Endodermal cell (in vitro differentiated cells): ENCODE measurements around the gene BTG4. TPM values are rescaled to one million over a fixed set of nuclear protein-coding genes. Genes with fewer than 3 reads are reported as not detected.

Source experiments
- DNase-seq: peaks from one replicate; pipeline ENCODE4 v3.0.0-alpha.2; 2017
- H3K27ac ChIP-seq: 2 replicates; pipeline ENCODE4 v1.5.1; 2013; ENCODE audit warnings: mild to moderate bottlenecking, low read depth, low read length, moderate library complexity
- H3K27me3 ChIP-seq: 2 replicates; pipeline ENCODE4 v1.6.1; 2013; ENCODE audit warnings: mild to moderate bottlenecking, low read length, moderate library complexity; ENCODE audit not compliant: insufficient read depth, control insufficient read depth, poor library complexity, severe bottlenecking
- H3K36me3 ChIP-seq: 2 replicates; pipeline ENCODE4 v1.7.0; 2013; ENCODE audit warnings: mild to moderate bottlenecking, low read length, moderate library complexity; ENCODE audit not compliant: control insufficient read depth, insufficient read depth
- H3K4me1 ChIP-seq: one replicate; pipeline ENCODE4 v1.7.0; 2013; ENCODE audit warnings: low read length; ENCODE audit not compliant: control insufficient read depth, insufficient read depth
- H3K4me3 ChIP-seq: 2 replicates; pipeline ENCODE4 v1.5.1; 2013; ENCODE audit warnings: mild to moderate bottlenecking, low read length, moderate library complexity
- H3K9ac ChIP-seq: 2 replicates; pipeline ENCODE4 v1.6.1; 2013; ENCODE audit warnings: mild to moderate bottlenecking, low read length, moderate library complexity; ENCODE audit not compliant: poor library complexity, severe bottlenecking; ENCODE audit errors: extremely low read depth
- H3K9me3 ChIP-seq: 2 replicates; pipeline ENCODE4 v1.6.1; 2013; ENCODE audit warnings: mild to moderate bottlenecking, low read length, moderate library complexity; ENCODE audit not compliant: control insufficient read depth
- H3K27ac Mint-ChIP-seq: 2 replicates; pipeline ENCODE4 v1.8.0; 2020; ENCODE audit warnings: mixed read lengths
- H3K27me3 Mint-ChIP-seq: 2 replicates; pipeline ENCODE4 v1.8.0; 2021; ENCODE audit warnings: mild to moderate bottlenecking, mixed read lengths; ENCODE audit not compliant: insufficient read depth
- H3K36me3 Mint-ChIP-seq: 2 replicates; pipeline ENCODE4 v1.8.0; 2020; ENCODE audit warnings: low read depth, mixed read lengths
- H3K4me1 Mint-ChIP-seq: 2 replicates; pipeline ENCODE4 v1.8.0; 2020; ENCODE audit warnings: mixed read lengths
- H3K4me3 Mint-ChIP-seq: 2 replicates; pipeline ENCODE4 v1.8.0; 2020; ENCODE audit warnings: mild to moderate bottlenecking, moderate library complexity, mixed read lengths
- H3K9me3 Mint-ChIP-seq: 2 replicates; pipeline ENCODE4 v1.8.0; 2020; ENCODE audit warnings: mild to moderate bottlenecking, mixed read lengths
- CTCF ChIP-seq: fragments of 200-600 bp; sonication (generic); conservative IDR thresholded peaks from 2 replicates; pipeline ENCODE4 v1.5.0; 2021; ENCODE audit warnings: antibody characterized with exemption, mild to moderate bottlenecking
- WGBS, 2 experiments: methylation state at CpG; one replicate each; pipeline versions ENCODE4 v1.1.5 to v1.1.7; 2013; ENCODE audit warnings: missing lambda C conversion rate in 2 of 2, mixed read lengths in 1 of 2; ENCODE audit not compliant: insufficient coverage in 1 of 2, insufficient read length in 1 of 2; 5-methylcytosine and 5-hydroxymethylcytosine counted together
- total RNA-seq, 2 donors: library from RNA; stranded (reverse); fragmentation: NEBNext Ultra II Directional in 1 of 2; extraction: Animal tissue kit (Norgen Biotek cat#: 25700) in 1 of 2; gene quantifications; 2 replicates in 1 of 2; 3 replicates in 1 of 2; pipeline ENCODE4 v1.2.1, GENCODE V29; 2021

BTG4 gene
- total RNA-seq, 2 donors from 2014 or later: not detected

DNA sequence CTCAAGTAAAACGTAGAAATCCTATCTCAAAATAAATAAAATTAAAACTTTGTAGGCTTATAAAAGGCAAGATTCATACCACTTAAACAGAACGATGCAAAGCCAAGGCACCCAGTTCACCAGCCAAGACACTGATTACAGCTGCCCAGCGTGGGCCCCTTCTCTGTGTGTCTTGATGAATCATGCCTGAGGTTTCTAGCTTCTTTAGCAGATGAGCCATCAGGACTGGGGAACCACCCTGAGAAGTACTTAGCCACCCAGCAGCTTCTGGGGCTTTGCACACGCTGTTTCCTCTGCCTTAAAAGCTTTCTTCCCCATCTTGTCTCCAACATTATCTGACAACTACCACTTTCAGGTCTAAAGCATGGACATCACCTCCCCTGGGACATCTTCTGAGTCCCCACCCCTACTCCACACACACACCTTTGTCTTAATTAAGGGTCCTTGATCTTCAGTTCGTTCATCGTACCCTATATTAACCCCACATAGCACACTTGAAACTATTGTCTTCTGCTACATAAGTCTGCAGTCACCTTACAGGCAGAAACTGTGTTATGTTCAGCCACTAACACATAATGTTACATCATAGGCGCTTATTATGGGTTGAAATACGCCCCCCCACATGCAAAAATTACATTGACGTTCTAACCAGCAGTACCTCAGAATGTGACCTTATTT lies 19.6 kb upstream of the BTG4 start:
- no peak overlapping the region for H3K4me3 ChIP-seq
- peaks cover 25% of the 10 kb centered on the region for H3K27me3 ChIP-seq
- H3K36me3 ChIP-seq: no peaks in the 10 kb centered on the region
- Mint-ChIP-seq H3K36me3 (no peaks in the 10 kb centered on the region), H3K4me1 (no peaks in the 10 kb centered on the region), H3K27ac (no peak overlapping the region), H3K9me3 (no peaks in the 10 kb centered on the region), H3K4me3 (no peak overlapping the region), H3K27me3 (peaks cover 31% of the 10 kb centered on the region)
- H3K4me1 ChIP-seq: no peaks in the 10 kb centered on the region
- 84 to 88% methylated on average over 7 to 8 of the region's 9 CpGs for WGBS, 2 experiments
- peak; percentile 57 for DNase-seq
- no peak overlapping the region for H3K9ac ChIP-seq
- no peak for TF ChIP-seq CTCF
- H3K9me3 ChIP-seq: no peaks in the 10 kb centered on the region
- no peak overlapping the region for H3K27ac ChIP-seq

DNA sequence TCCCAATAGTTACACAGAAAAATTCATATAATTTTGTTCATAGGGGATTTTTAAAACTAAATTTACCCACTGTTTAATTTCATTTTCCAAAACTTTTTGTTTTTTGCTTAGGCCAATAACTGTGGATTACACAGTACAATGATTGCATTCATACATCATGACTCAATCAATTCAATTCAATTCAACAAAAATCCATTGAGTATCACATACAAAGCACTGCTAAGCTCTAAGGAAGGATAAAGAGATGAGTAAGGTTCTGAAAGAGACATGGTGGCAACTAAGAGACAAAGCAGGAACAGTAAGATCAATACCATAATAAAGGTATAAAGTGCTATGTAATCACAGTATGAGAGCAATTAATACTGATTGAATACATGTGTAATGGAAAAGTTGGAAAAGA lies 18.9 kb upstream of the BTG4 start:
- no peaks in the 10 kb centered on the region for H3K36me3 Mint-ChIP-seq
- Histone ChIP-seq H3K9ac (no peak overlapping the region), H3K4me3 (no peak overlapping the region), H3K36me3 (no peaks in the 10 kb centered on the region), H3K4me1 (no peaks in the 10 kb centered on the region), H3K27ac (no peak overlapping the region), H3K9me3 (no peaks in the 10 kb centered on the region), H3K27me3 (peaks cover 18% of the 10 kb centered on the region)
- no peak for DNase-seq
- H3K27ac Mint-ChIP-seq: no peak overlapping the region
- H3K4me3 Mint-ChIP-seq: no peak overlapping the region
- H3K4me1 Mint-ChIP-seq: no peaks in the 10 kb centered on the region
- no peak for TF ChIP-seq CTCF
- H3K27me3 Mint-ChIP-seq: peaks cover 28% of the 10 kb centered on the region
- H3K9me3 Mint-ChIP-seq: no peaks in the 10 kb centered on the region

DNA sequence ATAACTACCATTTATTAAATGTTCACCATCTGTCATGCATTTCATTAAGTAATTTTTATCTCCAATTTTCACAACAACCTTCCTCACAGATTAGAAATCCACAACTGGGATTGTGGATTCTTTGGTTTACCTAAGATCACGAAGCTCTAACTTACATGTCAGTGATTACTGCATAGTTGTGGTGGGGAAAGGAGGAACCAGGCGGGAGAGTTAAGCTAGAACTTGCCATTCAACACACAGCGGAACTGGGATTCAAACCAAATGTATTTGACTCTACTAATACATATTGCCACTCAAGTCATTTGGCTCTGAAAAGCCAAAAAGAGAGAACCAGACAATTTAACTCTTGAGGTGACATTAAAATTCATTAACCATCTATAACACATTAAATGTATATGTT lies 17.9 kb upstream of the BTG4 start:
- Histone ChIP-seq H3K27ac (no peak overlapping the region), H3K9me3 (no peaks in the 10 kb centered on the region), H3K27me3 (peaks cover 12% of the 10 kb centered on the region), H3K4me1 (no peaks in the 10 kb centered on the region), H3K9ac (no peak overlapping the region), H3K36me3 (no peaks in the 10 kb centered on the region), H3K4me3 (no peak overlapping the region)
- DNase-seq: no peak
- H3K4me3 Mint-ChIP-seq: no peak overlapping the region
- 91% methylated on average over 3 of the region's 3 CpGs; no CpG with 5 or more reads in 1 of the 2 experiments for WGBS, 2 experiments
- H3K4me1 Mint-ChIP-seq: no peaks in the 10 kb centered on the region
- H3K36me3 Mint-ChIP-seq: no peaks in the 10 kb centered on the region
- H3K27ac Mint-ChIP-seq: no peak overlapping the region
- H3K27me3 Mint-ChIP-seq: peaks cover 22% of the 10 kb centered on the region
- no peak for TF ChIP-seq CTCF
- H3K9me3 Mint-ChIP-seq: no peaks in the 10 kb centered on the region
